Kasumi-1 (cell line): ENCODE data around the gene ROR1.

Experiments used
- DNase-seq, 2 experiments: peaks; one replicate each; lab custom pipeline; 2025; lab: John Stamatoyannopoulos, UW

ROR1 gene

DNA sequence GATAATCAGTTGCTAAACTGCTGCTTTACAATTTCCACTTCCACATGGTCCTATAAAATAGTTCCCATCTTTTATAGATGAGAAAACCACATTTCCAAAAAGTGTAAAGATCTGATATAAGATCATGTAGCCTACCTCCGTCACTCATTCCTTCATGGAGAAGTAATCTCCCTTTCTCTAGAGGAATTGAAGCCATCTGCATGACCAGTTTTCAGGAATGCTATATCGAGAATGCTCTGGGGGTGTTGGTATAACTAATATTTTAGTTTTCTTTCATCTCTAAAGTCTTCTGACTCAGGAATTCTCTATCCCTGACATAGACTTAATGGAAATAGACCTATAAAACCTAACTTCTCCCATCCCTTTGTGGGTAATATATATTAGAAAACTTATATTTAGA, 256.6 kb downstream of the ROR1 start:
- no peak for DNase-seq

DNA sequence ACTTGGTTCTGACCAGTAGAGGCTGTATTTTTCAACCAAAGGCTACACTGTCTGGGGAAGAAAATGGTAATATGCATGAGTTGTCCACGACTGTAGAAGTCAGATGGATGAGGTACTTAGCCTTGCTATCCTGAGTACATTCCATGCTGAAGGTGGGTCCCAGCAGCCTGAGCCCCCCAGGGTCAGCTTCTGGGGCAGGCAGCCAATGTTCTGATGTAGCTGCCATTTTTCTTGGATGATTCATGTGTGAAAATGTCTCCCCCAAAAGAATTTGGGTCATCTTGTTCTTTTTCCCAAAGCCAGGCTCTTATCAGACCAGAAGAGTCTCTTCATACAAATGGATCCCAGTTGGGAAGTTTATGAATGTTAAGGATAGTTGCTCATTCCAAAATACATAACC, 257.4 kb downstream of the ROR1 start:
- DNase-seq, result no peak

DNA sequence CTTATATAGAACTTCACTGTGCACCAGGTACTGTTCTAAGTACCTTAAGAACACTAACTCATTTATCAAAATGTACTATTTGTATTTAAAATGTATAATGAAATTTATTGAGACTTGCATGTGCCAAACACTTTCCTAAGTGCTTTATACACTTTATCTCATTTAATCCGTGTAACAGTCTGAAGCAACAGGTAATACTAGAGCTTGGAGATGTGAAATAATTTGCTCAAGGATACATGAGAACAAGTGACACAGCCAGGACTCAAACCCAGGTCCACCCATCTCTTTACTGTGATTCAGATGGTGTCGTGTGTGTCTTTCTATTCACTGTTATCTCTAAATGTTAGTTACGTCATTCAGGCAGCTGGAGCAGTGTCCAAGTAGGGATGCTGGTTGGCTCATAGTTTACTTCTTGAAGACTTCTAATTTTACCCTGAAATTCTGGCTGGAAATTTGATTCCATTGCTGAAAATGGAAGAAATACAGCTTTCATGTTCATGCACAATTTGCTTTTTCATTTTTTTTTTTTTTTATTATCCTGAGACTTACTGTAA, 259.9 kb downstream of the ROR1 start:
- no peak for DNase-seq

DNA sequence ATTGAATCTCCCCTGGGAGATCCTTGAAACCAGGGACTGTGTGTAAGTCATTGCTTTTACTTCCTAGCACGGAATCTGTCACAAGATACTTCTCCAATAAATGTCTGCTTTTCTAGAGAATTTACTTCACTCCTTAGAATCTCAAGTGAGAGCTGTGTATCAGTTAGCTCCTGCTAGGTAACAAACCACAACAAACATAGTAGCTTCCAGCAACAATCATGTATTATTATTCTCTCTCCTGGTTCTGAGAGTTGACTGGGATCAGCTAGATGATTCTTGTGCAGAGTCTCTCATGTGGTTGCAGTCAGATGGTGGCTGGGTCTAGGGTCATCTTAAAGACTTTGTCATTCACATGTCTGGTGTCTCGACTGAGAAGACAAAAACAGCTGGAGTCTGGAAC, 262.7 kb downstream of the ROR1 start:
- no peak for DNase-seq

DNA sequence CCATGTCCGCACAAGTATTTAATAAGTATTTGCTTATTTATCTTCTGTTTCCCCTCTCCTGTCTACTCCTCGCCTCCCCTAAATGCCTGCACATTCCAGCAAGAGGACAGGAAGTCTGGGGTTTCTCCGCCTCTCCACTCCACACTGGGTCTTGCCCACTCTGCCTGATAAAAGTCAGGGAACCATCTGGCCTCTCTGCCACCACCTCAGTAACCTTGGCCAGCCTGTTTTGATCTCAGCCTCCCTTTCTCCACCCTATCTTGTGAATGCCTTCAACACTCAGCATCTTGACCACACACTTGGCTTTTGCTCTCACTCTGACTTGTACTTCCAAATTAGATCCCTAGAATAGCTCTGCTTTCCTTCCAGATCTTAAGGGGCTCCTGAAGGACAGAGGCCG, 264.3 kb downstream of the ROR1 start:
- DNase-seq, result no peak

DNA sequence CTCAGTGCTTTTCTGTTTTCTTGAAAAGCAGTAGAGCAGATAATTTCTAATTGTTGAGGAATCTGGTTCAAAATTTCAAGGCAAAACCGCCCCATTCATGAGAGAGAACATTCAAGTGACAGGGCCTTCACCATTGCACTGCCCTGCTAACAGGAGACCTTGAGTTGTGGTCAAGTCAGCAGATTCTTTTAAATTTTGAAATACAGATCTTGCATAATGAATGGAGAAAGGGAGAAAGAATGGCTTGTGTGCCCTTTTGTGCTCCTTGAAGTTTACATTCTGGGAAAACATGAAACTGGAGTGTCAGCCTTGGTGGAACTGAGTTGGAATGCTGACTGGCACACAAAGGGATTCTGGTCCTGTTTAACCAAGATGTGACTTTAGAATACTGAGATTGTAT, 265.1 kb downstream of the ROR1 start:
- DNase-seq, result no peak

DNA sequence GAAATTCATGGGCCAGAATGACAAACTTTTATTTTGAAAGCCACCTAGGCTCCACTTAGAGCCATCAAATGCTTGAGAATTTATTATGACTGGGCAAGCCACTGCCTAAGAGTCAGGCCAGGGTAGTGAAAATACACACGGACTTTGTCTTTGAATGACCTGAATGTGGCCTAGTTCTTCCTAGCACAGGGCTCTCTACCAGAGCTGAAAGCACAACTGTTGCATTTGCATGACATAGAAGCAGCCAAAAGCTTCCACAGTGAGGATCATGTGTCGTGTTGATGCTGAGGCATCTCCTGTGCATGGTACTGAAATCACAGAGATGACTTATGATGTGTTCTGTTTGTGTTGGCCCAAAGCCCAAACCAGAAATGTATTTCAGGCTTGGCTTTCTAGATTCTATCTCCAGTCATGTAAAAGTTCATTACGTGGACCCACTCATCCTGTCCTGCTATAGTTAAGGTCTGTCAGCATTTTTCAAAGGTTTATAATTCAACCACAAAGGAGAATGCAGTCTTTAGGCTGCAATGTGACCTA, 265.6 kb downstream of the ROR1 start:
- no peak for DNase-seq

DNA sequence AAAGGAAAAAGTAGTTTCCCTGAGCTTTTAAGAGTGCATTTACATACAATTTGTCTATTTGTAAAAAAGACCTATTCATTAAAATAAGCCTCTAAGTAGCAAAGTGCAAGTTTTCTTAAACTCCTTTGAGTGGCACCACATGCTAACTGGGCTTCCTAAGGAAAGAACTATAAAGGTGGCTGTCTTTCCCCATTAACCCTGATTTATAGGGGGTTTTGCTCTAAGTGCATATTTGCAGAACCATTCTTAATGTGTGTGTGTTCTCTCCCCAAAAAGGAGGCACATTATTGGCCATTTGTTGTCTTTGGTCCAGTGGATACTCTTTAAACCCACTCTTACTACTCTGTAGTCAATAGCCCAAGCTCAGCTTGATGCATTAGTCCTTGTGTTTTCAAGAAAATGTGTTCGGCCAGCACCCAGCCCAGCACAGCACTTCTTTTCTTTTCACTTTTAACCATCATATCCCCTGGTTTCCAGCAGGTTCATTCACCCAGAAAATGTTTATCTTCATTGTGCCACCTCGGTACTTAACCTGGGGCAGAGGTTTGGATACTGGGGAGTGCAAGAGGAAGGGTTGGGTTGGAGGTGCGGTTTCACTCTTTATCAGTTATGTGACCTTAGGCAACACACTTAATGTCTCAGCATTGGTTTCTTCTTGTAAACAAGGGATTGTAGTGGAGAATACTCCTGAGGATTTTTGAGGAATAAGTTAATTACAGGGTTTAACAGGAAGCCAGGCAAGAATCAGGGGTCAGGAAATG, 267.7 kb downstream of the ROR1 start:
- no peak for DNase-seq

DNA sequence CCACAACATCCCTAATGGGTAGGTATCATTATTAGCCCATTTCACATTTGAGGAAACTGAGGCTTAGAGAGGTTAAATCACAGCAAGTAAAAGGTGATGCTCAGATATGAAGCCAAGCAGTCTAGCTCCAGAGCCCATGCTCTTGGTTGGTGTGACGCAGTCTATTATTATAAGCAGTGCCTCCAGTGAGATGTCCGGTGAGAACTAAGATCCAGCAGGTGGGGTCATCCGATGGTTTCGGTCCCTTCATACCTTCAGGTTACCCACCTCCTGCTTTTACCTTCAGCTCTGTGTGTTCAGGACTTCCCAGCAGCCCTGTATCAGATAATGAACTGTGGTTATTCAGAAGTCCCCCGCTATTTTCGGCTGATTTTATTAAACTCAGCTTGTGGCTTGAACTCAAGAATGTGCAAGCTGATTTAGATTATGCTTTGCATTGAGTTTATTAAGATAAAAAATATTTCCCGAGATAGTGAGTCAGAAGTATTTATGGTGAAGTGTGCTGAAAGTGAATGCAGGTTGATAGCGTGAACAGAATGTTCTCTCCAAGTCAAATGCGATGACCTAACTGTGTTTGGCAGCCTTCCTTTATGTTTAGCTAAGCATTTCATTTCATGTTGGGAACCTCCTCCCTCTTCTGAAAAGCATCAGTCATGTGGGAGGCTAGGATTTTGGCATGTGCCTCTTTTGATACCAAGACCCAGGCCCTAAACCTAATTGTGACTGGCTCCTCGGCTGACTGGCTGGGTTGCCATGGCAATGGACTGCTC, 268.7 kb downstream of the ROR1 start:
- DNase-seq, result no peak

DNA sequence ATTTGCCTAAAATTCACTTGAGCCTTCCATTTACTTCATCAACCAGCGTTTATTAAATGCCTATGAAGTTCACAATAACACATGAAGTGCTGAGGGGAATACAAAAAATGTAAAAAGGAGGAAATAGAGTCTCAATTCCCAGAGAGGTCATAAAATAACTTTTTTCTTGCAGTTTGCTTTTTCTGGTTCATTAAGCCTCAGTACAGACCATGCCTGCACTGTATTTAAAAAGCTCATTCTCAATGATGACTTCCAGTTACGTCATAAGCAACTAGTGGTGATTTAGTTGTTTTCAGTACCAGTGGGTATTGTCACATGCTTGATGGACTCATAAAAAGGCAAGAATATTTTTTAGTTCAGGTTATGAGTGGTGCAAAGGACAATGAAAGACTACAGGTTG, 269.5 kb downstream of the ROR1 start:
- no peak for DNase-seq

DNA sequence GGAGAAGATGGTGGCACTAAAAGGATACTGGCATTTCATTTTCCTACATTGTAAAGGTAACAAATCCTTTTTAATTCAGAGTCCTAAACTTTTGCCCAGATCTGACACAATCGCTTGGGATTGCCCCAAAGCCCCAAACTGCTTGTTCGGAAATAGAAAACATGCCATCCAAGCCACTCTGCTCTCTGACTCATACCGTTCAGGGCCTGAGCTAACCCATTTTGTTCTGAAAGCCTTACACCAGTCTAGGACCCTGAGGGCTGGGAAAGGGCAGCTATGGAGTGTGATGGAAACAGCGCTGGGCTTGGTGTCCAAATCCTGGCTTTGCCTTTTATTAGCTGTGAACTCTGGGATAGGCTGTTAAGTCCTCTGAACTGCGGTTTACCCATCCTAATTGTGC, 270.2 kb downstream of the ROR1 start:
- DNase-seq, result no peak

DNA sequence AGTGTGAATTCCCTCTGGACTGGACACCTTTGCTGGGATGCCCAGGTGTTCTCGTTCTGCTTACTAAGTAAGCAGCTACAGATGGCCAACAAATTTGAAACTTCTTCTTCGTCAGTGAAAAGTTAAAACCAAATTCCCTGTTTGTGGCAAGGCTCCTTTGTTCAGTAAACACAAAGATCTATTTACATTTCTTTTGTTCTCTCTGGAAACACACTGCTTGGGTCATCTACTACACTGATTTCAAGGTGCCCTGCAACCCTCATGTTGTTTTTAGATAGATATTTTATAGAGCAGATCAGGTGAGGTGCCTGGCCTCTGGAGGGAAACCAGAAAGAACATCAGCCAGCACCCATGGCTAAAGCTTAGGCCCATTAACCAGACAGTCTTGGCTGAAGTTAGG, 272.4 kb downstream of the ROR1 start:
- no peak for DNase-seq

DNA sequence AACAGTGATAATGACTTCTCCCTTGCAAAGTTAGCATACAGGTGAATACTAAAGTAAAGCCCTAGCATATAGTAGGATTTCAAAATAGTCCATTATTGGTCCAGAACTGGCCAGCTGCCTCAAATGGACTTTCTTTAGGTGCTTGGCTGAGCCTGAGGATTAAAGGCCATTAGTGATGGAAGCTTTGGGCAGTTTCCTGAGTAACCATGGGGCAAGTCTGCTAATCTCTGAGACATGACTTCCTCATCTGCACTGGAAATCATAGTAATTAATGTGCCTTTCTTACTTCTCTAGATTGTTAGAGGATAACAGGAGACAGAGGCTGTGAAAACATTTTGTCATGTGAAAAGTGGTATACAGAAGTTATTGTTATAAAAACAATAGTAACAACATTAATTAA, 273.1 kb downstream of the ROR1 start:
- no peak for DNase-seq

DNA sequence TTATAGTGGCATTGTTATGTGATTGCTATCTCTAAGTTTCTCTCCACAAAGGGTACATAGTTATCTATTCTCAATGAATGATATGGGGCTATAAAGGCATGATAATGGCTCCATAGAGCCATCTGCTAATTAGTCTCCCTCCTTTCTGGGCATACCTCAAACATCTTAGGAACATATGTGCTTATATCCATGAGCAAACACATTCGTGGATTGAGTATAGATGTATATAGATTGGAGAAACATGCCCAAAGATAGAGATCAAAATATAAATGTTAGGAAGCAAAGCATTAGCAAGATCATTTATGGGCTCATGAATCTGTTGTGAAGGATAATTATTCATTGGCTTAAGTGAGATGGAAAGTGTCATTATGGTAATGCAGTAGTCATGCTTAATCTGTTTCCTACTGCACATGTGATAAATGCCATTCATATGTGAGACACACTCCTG, 273.8 kb downstream of the ROR1 start:
- no peak for DNase-seq

DNA sequence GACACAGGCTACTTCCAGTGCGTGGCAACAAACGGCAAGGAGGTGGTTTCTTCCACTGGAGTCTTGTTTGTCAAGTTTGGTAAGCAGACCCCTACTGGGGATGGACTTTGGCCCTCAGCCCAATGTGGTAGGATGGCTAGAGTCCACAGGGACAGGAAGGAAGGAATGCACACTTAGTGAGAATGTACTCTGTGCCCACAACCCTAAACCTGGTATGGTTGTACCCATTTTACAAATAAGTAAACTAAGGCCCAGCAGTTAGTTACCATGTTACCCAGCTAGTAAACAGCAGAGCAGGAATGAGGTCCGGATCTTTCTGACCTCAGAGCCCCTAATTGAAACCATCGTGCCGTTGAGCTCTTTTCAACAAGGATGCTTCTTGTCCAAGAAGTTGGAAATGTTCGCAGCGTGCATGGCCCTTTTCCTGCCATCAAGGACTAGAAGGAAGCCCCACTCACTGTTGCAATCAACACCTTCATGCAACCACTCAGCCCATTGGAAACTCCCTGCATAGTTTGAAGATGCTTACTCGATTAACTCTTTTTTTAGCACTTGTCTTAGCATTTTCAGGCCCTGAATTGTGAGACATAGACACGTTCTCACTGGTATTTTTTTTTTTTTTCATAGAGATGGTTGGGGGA, 276.2 kb downstream of the ROR1 start:
- no peak for DNase-seq

DNA sequence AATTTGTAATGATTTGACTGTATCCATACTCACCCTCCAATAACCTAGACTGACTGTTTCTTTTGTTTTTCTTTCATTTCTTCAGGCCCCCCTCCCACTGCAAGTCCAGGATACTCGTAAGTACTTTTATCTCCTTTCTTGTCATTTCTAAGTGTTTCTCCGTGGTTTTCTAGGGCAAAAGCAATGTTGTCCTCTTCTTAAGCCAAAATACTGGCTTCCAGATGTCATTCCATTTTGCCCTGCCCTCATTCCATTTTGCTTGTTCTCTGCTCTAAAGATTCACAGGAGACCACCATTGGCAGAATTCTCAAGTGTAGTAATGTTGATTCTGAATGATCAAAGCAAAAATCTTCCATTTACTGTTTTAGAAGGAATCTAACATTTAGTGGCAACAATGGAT, 276.8 kb downstream of the ROR1 start:
- DNase-seq, result no peak

DNA sequence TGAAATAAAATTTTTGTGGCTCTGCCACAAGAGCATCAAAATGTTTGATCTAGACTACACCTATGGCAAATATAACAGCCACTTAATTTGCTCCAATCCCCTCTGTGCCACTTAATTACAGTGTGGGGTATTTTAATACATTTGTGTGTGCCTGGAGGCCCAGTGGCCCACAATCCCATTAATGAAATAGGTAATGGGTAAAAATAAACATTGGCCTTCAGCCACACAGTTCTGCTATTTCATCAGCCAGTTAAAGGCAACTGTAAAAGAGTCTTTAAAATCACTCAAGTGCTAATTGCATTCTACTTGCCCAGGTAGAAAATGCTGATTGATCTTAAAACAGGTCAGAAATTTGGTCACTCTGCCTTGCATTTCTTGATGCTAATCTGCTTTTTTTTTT, 278.0 kb downstream of the ROR1 start:
- no peak for DNase-seq

DNA sequence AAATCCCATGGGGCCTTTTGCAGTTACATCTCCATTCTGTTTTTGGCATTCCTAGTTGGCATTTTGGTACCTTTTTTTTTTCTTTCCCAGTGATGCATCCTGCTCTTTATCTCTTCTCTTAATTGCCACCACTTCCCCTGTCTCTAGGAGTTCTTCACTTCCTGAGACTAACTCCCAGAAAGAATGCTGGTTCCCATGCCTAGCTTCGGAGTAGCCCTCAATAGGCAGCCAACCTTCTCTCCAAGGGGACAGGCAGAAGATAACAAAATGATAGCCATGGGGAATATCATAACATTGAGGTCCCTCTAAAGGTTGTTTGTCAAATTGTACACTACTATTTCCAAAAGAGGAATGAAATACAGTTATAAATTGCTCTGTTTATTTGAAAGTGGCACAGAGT, 279.0 kb downstream of the ROR1 start:
- no peak for DNase-seq

DNA sequence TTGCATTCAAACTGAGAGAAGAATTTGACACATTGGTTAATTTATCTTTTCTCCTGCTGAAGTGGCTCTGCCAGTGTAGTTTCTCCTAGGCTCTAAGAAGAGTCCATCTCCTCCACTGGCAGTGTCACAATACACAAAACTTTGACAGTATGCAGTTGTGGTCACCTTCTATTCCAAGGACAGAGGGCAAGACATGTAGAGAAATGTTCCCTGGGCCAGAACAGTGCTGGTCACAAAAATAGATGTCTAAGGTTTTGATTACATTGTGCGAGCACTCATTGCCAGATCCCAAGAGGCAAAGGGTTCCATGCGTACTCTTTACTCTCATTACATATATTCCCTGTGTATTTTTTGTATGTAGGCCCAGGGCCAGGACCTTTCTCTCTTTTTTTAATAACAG, 281.5 kb downstream of the ROR1 start:
- DNase-seq, result no peak

DNA sequence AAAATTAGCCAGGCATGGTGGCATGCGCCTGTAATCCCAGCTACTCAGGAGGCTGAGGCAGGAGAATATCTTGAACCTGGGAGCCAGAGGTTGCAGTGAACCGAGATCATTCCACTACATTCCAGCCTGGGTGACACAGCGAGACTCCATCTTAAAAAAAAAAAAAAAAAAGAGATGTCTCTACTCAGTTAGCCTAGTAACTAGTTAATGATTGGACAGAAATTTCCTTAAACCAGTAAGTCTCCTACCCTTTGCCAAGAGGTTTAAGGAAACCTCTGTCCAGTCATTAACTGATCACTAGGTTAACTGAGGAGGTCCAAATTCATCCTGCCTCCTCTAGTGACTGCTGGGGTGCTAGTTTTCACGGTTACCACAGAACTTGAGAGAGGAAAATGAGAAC, 285.7 kb downstream of the ROR1 start:
- no peak for DNase-seq

DNA sequence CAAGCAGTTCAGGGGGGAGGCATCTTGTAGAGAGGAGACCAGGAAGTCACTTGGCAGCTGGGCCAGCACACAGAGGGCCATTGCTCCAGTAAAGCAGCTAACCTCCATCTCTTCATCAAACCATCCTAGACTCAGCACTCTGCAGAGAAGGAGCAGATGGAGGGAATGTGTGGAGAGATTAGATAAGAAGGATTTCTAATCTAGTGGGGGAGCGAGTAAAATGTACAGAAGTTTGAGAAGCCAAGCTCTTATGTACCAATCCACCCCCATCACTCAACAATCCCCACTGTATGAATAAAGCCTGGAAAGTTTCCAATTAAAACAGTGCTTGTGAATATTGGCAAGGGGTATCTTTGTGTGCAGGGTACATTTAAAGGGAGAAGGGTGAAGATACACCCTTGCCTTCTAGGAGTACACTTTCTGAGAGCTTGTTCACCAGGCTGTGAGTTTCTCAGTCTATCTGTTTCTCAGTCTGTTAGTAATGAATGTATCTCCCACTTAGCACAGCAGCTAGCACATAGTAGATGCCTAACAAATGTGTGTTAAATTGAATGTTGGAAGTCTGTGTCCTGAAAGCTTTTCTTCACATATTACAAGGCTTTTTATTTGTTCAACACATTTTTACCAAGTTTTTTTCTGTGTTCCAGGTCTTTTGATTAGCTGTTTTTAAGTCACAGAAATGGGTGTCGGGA, 286.9 kb downstream of the ROR1 start:
- no peak for DNase-seq
